ENCODE results near the gene RASA4. TPM values are rescaled to one million over a fixed set of nuclear protein-coding genes. Genes with fewer than 3 reads are reported as not detected.
"Not testable (repeated sequence)": the region's sequence is repeated elsewhere in the genome, so short reads cannot be mapped to it uniquely, and the experiment has no call there.

Gene RASA4
- total and polyA plus RNA-seq, 7 experiments from 2014 or later, result 24.6 to 104 (median 58.9) TPM

GRCh38 chr7:102527822-102528793 lies 88.4 kb downstream of the RASA4 start:
- H3K27ac Mint-ChIP-seq; intact Hi-C loops (cut with micrococcal nuclease); H3K27me3 ChIP-seq (ENCODE audit: control insufficient read depth in 2 of 2, insufficient read depth in 2 of 2, low read length in 2 of 2); DNase-seq; H3K4me1 Mint-ChIP-seq; H3K4me3 ChIP-seq (ENCODE audit: low read length); H3K9me3 ChIP-seq (ENCODE audit: control insufficient read depth in 2 of 3, low read length in 3 of 3); H3K4me3 Mint-ChIP-seq; CTCF ChIA-PET; H3K4me1 ChIP-seq (ENCODE audit: control insufficient read depth in 2 of 2, insufficient read depth in 2 of 2, low read length in 2 of 2); H3K9me3 Mint-ChIP-seq; ATAC-seq; H3K36me3 ChIP-seq (ENCODE audit: control insufficient read depth in 2 of 3, insufficient read depth in 3 of 3, low read length in 3 of 3); H3K27me3 Mint-ChIP-seq; H3K27ac ChIP-seq (ENCODE audit: low read depth, low read length); POLR2A ChIA-PET; H3K36me3 Mint-ChIP-seq: not testable (repeated sequence)

- CTCF ChIA-PET, result not testable (repeated sequence)
These were observed 89.4 kb downstream of the RASA4 start for GRCh38 chr7:102527182-102527581.

DNA sequence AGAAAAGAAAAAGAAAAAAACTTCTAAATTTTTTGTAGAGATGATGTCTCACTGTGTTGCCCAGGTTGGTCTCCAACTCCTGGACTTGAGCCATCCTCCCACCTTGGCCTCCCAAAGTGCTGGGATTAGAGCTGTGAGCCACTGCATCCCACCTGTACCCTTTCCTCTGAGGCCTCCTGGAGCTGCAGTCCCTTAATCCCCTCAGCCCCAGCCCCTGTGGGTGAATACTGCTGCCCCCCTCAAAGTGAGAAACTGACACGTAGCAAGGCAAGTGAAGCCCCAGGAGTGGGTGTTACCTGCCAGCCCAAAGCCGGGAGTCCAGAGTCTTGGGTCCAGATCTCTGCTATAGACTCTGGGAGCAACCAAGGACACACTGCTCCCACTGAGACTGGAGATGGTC lies 91.8 kb downstream of the RASA4 start:
- H3K27me3 ChIP-seq (ENCODE audit: control insufficient read depth in 2 of 2, insufficient read depth in 2 of 2, low read length in 2 of 2); H3K9me3 Mint-ChIP-seq; CTCF ChIA-PET; H3K4me3 Mint-ChIP-seq; POLR2A ChIA-PET; intact Hi-C loops (cut with micrococcal nuclease); H3K4me1 ChIP-seq (ENCODE audit: control insufficient read depth in 2 of 2, insufficient read depth in 2 of 2, low read length in 2 of 2); H3K36me3 ChIP-seq (ENCODE audit: control insufficient read depth in 2 of 3, insufficient read depth in 3 of 3, low read length in 3 of 3); H3K27ac Mint-ChIP-seq; H3K27ac ChIP-seq (ENCODE audit: low read depth, low read length); H3K4me3 ChIP-seq (ENCODE audit: low read length); ATAC-seq; DNase-seq; H3K4me1 Mint-ChIP-seq; H3K36me3 Mint-ChIP-seq; H3K9me3 ChIP-seq (ENCODE audit: control insufficient read depth in 2 of 3, low read length in 3 of 3); H3K27me3 Mint-ChIP-seq: not testable (repeated sequence)

More at GRCh38 chr7:102527182-102527581, 89.4 kb downstream of the RASA4 start:
- H3K27ac ChIP-seq (ENCODE audit: low read depth, low read length); H3K27ac Mint-ChIP-seq; ATAC-seq; H3K4me1 Mint-ChIP-seq; H3K9me3 ChIP-seq (ENCODE audit: control insufficient read depth in 2 of 3, low read length in 3 of 3); H3K4me3 Mint-ChIP-seq; H3K36me3 Mint-ChIP-seq; intact Hi-C loops (cut with micrococcal nuclease); H3K27me3 Mint-ChIP-seq; H3K4me1 ChIP-seq (ENCODE audit: control insufficient read depth in 2 of 2, insufficient read depth in 2 of 2, low read length in 2 of 2); DNase-seq; H3K4me3 ChIP-seq (ENCODE audit: low read length); H3K27me3 ChIP-seq (ENCODE audit: control insufficient read depth in 2 of 2, insufficient read depth in 2 of 2, low read length in 2 of 2); H3K9me3 Mint-ChIP-seq; H3K36me3 ChIP-seq (ENCODE audit: control insufficient read depth in 2 of 3, insufficient read depth in 3 of 3, low read length in 3 of 3); POLR2A ChIA-PET: not testable (repeated sequence)

Other genes with a start within 250 kb of the RASA4 start
- gene PRKRIP1, start 220.4 kb downstream of the RASA4 start, total RNA-seq, result 10 to 100 TPM; 36.4 to 58.4 (median 47.0) TPM
- gene PRKRIP1, start 220.4 kb downstream of the RASA4 start, polyA plus RNA-seq, result 10 to 100 TPM; 15.7 to 33.2 TPM
- gene ORAI2, start 183.2 kb downstream of the RASA4 start, total RNA-seq, result 10 to 100 TPM; 19.9 to 72.6 (median 26.2) TPM
- gene ORAI2, start 183.2 kb downstream of the RASA4 start, polyA plus RNA-seq, result 10 to 100 TPM; 29.5 to 33.5 TPM
- gene ALKBH4, start 151.9 kb downstream of the RASA4 start, total RNA-seq, result 10 to 100 TPM in 3 of 5 experiments, 1 to 10 TPM in 2; 4.0 to 14.3 (median 10.1) TPM
- gene ALKBH4, start 151.9 kb downstream of the RASA4 start, polyA plus RNA-seq, result 10 to 100 TPM; 18.1 to 24.7 TPM
- gene LRWD1, start 151.8 kb downstream of the RASA4 start, total RNA-seq, result 10 to 100 TPM; 12.4 to 25.3 (median 24.7) TPM
- gene LRWD1, start 151.8 kb downstream of the RASA4 start, polyA plus RNA-seq, result 10 to 100 TPM in 1 of 2 donors, 1 to 10 TPM in 1; 8.7 to 18.5 TPM
- gene POLR2J, start 137.8 kb downstream of the RASA4 start, total RNA-seq, result 10 to 100 TPM; 36.9 to 47.7 (median 41.3) TPM
- gene POLR2J, start 137.8 kb downstream of the RASA4 start, polyA plus RNA-seq, result 100 to 1,000 TPM in 1 of 2 donors, 10 to 100 TPM in 1; 64.2 to 109 TPM
- gene RASA4B, start 99.0 kb downstream of the RASA4 start, total RNA-seq, result 10 to 100 TPM; 16.6 to 36.3 (median 24.0) TPM
- gene RASA4B, start 99.0 kb downstream of the RASA4 start, polyA plus RNA-seq, result 10 to 100 TPM; 11.3 to 15.9 TPM
- 10 to 100 TPM; 22.8 to 85.3 (median 64.6) TPM for gene UPK3BL2, start 73.1 kb downstream of the RASA4 start, total RNA-seq
- gene UPK3BL2, start 73.1 kb downstream of the RASA4 start, polyA plus RNA-seq, result 1 to 10 TPM; 3.4 to 6.7 TPM
- 1 to 10 TPM in 1 of 5 experiments, under 1 TPM in 3, not detected in 1; 0.29 to 1.1 (median 0.32) TPM for gene SPDYE2, start 65.5 kb downstream of the RASA4 start, total RNA-seq
- under 1 TPM; 0.33 to 0.35 TPM for gene SPDYE2, start 65.5 kb downstream of the RASA4 start, polyA plus RNA-seq
- 100 to 1,000 TPM in 4 of 5 experiments, 10 to 100 TPM in 1; 70.8 to 142 (median 113) TPM for gene POLR2J3, start 44.2 kb downstream of the RASA4 start, total RNA-seq
- gene POLR2J3, start 44.2 kb downstream of the RASA4 start, polyA plus RNA-seq, result 10 to 100 TPM; 27.3 to 33.0 TPM
- gene UPK3BL1, start 26.0 kb upstream of the RASA4 start, total RNA-seq, result 100 to 1,000 TPM in 2 of 5 experiments, 10 to 100 TPM in 3; 25.9 to 107 (median 49.2) TPM
- gene UPK3BL1, start 26.0 kb upstream of the RASA4 start, polyA plus RNA-seq, result 10 to 100 TPM; 26.5 to 27.3 TPM
- not detected for gene SPDYE2B, start 33.6 kb upstream of the RASA4 start, total RNA-seq
- gene SPDYE2B, start 33.6 kb upstream of the RASA4 start, polyA plus RNA-seq, result not detected
- 10 to 100 TPM; 23.9 to 48.2 (median 31.1) TPM for gene POLR2J2, start 54.9 kb upstream of the RASA4 start, total RNA-seq
- gene POLR2J2, start 54.9 kb upstream of the RASA4 start, polyA plus RNA-seq, result 1 to 10 TPM; 3.9 to 6.4 TPM
- 10 to 100 TPM in 2 of 5 experiments, 1 to 10 TPM in 3; 6.2 to 12.8 (median 8.0) TPM for gene FAM185A, start 132.2 kb upstream of the RASA4 start, total RNA-seq
- gene FAM185A, start 132.2 kb upstream of the RASA4 start, polyA plus RNA-seq, result 10 to 100 TPM in 1 of 2 donors, 1 to 10 TPM in 1; 7.4 to 12.4 TPM

Data from naive thymus-derived CD4-positive, alpha-beta T cell (primary cell).